Prostate gland (tissue), 2 donors: ENCODE results near the gene LIMCH1. TPM values are rescaled to one million over a fixed set of nuclear protein-coding genes. Genes with fewer than 3 reads are reported as not detected.

Experiments used
- DNase-seq: peaks from one replicate; pipeline ENCODE4 v3.0.0-alpha.2; 2019; ENCODE audit warnings: low spot score
- H3K27ac ChIP-seq, 2 donors: fragments of 200-600 bp; sonication (generic); 2 replicates each; pipeline ENCODE4 v1.5.1; 2017 to 2019
- H3K27me3 ChIP-seq: fragments of 200-600 bp; sonication (generic); replicated peaks from 2 replicates; pipeline ENCODE4 v1.5.1; 2019; ENCODE audit not compliant: insufficient read depth
- H3K36me3 ChIP-seq, 2 donors: fragments of 200-600 bp; sonication (generic); 1 replicate in 1 of 2; 2 replicates in 1 of 2; pipeline versions ENCODE4 v1.5.1 to v1.8.1; 2017 to 2019
- H3K4me1 ChIP-seq: fragments of 200-600 bp; sonication (generic); replicated peaks from 2 replicates; pipeline ENCODE4 v1.5.1; 2019
- H3K4me3 ChIP-seq, 2 donors: fragments of 200-600 bp; sonication (generic); 2 replicates each; pipeline ENCODE4 v1.5.1; 2017 to 2019
- H3K9me3 ChIP-seq: fragments of 200-600 bp; sonication (generic); 2 replicates; pipeline ENCODE4 v1.5.1; 2017
- POLR2A ChIP-seq: fragments of 450-650 bp; IDR thresholded peaks from one replicate; pipeline ENCODE4 v1.6.1; 2016; ENCODE audit warnings: antibody characterized with exemption, mild to moderate bottlenecking
- POLR2AphosphoS5 ChIP-seq: sonication (generic); formaldehyde crosslinking; IDR thresholded peaks from one replicate; pipeline ENCODE4 v1.6.1; 2017; ENCODE audit warnings: antibody characterized with exemption
- WGBS: methylation state at CpG from one replicate; pipeline ENCODE4 v1.1.5; 2018; 5-methylcytosine and 5-hydroxymethylcytosine counted together
- intact Hi-C: fragments of 100-400 bp; cut with DNase I; formaldehyde crosslinking; loops from one replicate; pipeline ENCODE4 v1.14.2; 2022
- total RNA-seq, 2 donors: library from RNA; depleted of rRNA; stranded (reverse); fragments of >200 nt; gene quantifications; one replicate each; pipeline ENCODE4 v1.1.0, GENCODE V29; 2016
- TF ChIP-seq, protein P1 (sequence below), 4 experiments: fragments of 200-600 bp in 2 of 4; fragments of 450-650 bp in 2 of 4; sonication (generic) in 2 of 4; IDR thresholded peaks; 1 replicate in 3 of 4; 2 replicates in 1 of 4; pipeline ENCODE4 v1.5.1; 2016 to 2019; ENCODE audit warnings: antibody characterized with exemption in 4 of 4, mild to moderate bottlenecking in 2 of 4, moderate library complexity in 2 of 4

The LIMCH1 gene
- total RNA-seq, 2 donors from 2014 or later = 62.8 to 102 TPM

DNA sequence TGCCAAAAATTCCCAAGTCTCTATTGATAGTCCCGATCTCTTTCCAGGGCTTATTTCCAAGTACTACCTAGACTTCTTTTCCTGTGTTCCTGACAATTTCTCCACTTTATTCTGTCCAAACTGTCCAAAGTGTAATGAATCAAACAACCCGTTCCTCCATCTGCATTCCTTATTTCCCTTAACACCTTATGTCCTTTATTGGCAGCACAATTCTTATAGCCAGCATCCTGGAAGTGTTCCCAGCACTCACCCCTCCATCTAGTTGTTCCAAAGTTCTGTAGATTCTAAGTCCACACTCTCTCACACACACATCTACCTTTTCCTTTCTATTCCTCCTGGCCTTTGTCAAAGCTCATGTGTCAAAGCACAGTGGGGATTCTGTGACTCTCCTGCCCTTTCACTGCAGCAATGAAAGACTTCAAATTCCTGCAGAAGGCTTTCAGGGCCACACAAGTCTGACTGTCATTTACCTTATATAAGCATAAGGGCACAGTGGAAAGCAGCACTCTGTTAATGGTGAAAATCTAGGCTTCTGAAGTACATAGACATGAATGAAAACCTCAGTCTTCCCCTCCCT, 22.1 kb downstream of the LIMCH1 start:
- Histone ChIP-seq H3K36me3 (no peaks in the 10 kb centered on the region), H3K4me3 (no peak overlapping the region), H3K9me3 (no peaks in the 10 kb centered on the region), H3K27ac (no peak overlapping the region), H3K4me1 (no peaks in the 10 kb centered on the region), H3K27me3 (no peaks in the 10 kb centered on the region)
- no peak for DNase-seq
- intact Hi-C loops = no loop called here
- TF ChIP-seq POLR2AphosphoS5 (no peak), POLR2A (no peak)
- TF ChIP-seq, protein P1, sequence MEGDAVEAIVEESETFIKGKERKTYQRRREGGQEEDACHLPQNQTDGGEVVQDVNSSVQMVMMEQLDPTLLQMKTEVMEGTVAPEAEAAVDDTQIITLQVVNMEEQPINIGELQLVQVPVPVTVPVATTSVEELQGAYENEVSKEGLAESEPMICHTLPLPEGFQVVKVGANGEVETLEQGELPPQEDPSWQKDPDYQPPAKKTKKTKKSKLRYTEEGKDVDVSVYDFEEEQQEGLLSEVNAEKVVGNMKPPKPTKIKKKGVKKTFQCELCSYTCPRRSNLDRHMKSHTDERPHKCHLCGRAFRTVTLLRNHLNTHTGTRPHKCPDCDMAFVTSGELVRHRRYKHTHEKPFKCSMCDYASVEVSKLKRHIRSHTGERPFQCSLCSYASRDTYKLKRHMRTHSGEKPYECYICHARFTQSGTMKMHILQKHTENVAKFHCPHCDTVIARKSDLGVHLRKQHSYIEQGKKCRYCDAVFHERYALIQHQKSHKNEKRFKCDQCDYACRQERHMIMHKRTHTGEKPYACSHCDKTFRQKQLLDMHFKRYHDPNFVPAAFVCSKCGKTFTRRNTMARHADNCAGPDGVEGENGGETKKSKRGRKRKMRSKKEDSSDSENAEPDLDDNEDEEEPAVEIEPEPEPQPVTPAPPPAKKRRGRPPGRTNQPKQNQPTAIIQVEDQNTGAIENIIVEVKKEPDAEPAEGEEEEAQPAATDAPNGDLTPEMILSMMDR (IDR thresholded peaks at IDR 0.05) = no peak
- 72% methylated on average over 2 of the region's 2 CpGs for WGBS

DNA sequence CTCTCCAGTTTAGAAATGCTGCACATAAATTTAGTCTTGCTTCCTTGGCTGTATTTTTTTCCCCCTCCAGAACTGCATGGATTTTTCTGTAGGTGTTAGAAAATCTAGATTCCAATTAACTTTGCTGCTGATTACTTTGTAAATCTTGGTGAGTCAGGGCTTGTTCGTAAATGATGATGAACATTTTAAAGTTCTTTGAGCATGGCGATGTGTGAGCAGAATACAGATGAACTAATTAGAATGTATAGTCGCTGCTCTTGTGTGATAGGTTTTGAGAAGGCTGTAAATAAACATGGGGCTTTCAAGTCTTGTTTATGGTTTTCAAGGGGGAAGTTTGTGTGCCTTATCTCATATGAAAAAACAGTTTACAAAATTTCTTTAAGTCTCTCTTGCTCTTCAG, 23.3 kb downstream of the LIMCH1 start:
- DNase-seq = no peak
- Histone ChIP-seq H3K27ac (no peak overlapping the region), H3K36me3 (no peaks in the 10 kb centered on the region), H3K4me3 (no peak overlapping the region), H3K27me3 (no peaks in the 10 kb centered on the region), H3K9me3 (no peaks in the 10 kb centered on the region), H3K4me1 (no peaks in the 10 kb centered on the region)
- WGBS = 92% methylated on average over 3 of the region's 3 CpGs
- intact Hi-C loops = no loop called here
- TF ChIP-seq, protein P1 (IDR thresholded peaks at IDR 0.05) = no peak
- no peak for TF ChIP-seq POLR2A
- no peak for TF ChIP-seq POLR2AphosphoS5

DNA sequence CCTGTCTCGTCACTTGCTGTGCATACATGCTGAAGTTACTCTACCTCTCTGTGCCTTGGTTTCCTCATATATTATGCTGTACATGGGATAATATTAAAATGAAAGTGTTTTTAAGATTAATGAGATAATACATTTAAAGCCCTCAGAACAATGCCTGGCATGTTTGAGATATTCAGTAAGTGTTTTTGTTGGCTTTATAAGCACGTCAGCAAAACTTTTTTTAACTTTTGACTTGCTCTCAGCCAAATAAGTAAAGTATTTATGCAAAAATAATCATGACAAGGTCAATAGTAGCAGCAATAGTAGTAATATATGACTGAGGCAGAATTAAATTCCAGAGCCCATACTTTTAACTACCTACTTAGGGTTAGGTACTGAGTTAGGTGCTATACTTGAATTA, 29.2 kb downstream of the LIMCH1 start:
- DNase-seq = no peak
- H3K9me3 ChIP-seq = no peaks in the 10 kb centered on the region
- H3K27ac ChIP-seq = no peak overlapping the region
- H3K36me3 ChIP-seq = no peaks in the 10 kb centered on the region
- TF ChIP-seq, protein P1 (IDR thresholded peaks at IDR 0.05) = no peak
- TF ChIP-seq POLR2AphosphoS5 (no peak), POLR2A (no peak)
- intact Hi-C loops = no loop called here
- H3K4me3 ChIP-seq = no peak overlapping the region
- 77% methylated on average over 2 of the region's 2 CpGs for WGBS
- no peaks in the 10 kb centered on the region for H3K4me1 ChIP-seq
- H3K27me3 ChIP-seq = no peaks in the 10 kb centered on the region

DNA sequence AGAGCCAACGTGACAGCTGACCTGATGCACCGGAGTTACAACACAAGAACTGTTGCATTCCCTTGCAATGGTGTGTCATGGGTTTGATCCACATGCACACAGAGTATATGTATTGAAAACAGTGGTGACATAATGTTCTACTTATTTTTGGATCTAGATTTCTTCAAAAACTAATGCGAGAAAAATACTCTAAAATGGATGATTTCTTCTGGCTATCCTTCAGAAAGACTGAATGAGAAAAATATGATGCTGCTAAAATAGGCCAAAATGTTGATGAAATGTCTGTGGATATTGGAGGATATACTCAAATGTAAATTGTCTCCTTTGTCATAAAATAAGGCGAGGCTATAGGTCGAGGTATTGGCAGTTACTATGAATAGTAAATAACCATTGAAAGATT, 30.4 kb downstream of the LIMCH1 start:
- H3K9me3 ChIP-seq = no peaks in the 10 kb centered on the region
- H3K27ac ChIP-seq = no peak overlapping the region
- no peaks in the 10 kb centered on the region for H3K4me1 ChIP-seq
- H3K27me3 ChIP-seq = no peaks in the 10 kb centered on the region
- intact Hi-C loops = no loop called here
- no peak for DNase-seq
- no peaks in the 10 kb centered on the region for H3K36me3 ChIP-seq
- H3K4me3 ChIP-seq = no peak overlapping the region
- 92% methylated on average over 5 of the region's 5 CpGs for WGBS
- TF ChIP-seq POLR2AphosphoS5 = no peak
- TF ChIP-seq, protein P1 (IDR thresholded peaks at IDR 0.05) = no peak
- TF ChIP-seq POLR2A = no peak

DNA sequence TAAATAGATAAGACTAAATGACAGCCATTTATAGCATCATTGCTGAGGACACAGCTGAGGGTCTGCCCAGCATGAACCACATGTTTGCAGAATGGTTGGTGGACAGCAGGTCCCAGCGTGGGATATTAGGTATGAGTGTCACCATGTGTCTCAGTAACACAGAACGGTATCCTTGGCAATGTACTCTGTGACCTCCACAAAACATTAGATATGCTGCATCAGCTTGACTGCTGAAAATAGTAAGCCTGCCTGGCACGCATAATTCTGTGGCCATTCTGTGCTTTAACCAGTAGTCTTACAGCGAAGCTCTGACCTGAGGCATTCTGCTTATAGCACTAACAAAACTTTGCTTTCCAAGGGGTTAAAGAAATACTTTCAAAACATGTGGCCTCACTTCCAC, 32.0 kb downstream of the LIMCH1 start:
- TF ChIP-seq, protein P1 (IDR thresholded peaks at IDR 0.05) = no peak
- no peak for TF ChIP-seq POLR2AphosphoS5
- no peak for TF ChIP-seq POLR2A
- Histone ChIP-seq H3K4me3 (no peak overlapping the region), H3K36me3 (no peaks in the 10 kb centered on the region), H3K27me3 (no peaks in the 10 kb centered on the region), H3K4me1 (peaks cover 4% of the 10 kb centered on the region), H3K27ac (no peak overlapping the region), H3K9me3 (no peaks in the 10 kb centered on the region)
- no peak for DNase-seq
- WGBS = 78% methylated on average over 4 of the region's 4 CpGs
- intact Hi-C loops = no loop called here
